Pulmonary artery endothelial cell (primary cell): ENCODE data around the gene SPOCK2. TPM values are rescaled to one million over a fixed set of nuclear protein-coding genes. Genes with fewer than 3 reads are reported as not detected.
A peak's percentile ranks its signal among the peaks of the same experiment; 100 is the strongest.

Experiments used
- DNase-seq: peaks from one replicate; pipeline ENCODE4 v3.0.0-alpha.2; 2011; ENCODE audit warnings: low read depth, low spot score
- total RNA-seq: library from RNA; depleted of rRNA; stranded (reverse); fragments of >200 nt; gene quantifications from 2 replicates; pipeline ENCODE4 v1.2.3, GENCODE V29; 2014

SPOCK2 gene
- total RNA-seq, 1 donor from 2014 or later, result 0.20 TPM

GRCh38 chr10:72011976-72012512 lies 76.3 kb downstream of the SPOCK2 start:
- DNase-seq, result no peak

GRCh38 chr10:72011468-72011867 lies 76.9 kb downstream of the SPOCK2 start:
- DNase-seq, result no peak

DNA sequence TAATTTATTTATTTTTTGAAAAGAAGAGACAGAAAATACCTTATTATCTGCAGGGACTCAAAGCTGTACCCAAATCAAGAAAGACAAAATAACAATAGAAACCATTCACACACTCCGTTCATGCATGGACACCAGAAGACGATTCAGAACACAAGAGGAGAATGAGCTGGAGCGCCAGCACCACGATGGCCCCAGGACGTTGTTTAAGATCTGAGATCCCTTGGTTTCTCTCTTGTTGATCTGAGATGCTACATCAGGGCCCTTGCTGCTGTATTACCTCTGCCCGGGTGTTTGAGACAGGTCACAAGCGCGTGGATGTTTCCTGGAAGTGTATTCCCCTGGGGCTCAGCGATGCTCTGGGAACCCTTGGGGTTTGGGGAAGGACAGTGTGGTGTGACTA lies 77.3 kb downstream of the SPOCK2 start:
- DNase-seq, result no peak

DNA sequence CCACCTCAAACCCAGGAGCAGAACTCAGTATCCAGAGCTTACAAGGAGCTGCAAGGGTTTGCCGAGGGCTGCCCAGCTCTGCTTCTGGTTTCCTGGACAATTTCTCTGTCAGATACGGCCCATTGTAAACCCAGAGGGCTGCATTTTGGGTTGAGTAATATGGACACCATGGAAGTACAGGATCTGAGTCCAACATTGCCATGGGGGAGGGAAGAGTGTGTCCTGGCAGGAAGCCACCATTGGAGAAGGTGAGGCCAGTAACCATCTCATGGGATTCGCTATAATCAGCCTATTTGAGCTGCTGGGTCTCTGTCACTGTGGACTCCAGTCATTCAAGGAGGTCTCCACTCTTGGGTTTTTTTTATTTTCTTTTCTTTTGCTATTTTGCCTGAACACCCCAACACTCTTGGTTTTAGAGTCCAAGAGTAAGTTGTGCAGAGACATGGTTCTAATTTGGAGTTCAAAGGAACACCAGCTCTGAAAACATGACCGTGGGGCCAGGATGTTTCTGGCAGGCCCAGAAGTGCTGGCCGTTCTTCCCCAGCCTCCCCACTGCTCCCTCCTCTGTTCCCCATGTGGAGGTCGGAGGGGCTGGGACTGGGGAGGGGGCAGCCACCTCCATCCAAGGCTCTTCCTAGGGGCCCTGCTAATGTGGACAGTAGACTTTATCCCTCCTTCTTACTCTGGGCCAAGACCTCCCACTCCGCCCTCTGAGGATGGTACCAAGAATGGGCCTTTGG lies 77.9 kb downstream of the SPOCK2 start:
- DNase-seq, result no peak

DNA sequence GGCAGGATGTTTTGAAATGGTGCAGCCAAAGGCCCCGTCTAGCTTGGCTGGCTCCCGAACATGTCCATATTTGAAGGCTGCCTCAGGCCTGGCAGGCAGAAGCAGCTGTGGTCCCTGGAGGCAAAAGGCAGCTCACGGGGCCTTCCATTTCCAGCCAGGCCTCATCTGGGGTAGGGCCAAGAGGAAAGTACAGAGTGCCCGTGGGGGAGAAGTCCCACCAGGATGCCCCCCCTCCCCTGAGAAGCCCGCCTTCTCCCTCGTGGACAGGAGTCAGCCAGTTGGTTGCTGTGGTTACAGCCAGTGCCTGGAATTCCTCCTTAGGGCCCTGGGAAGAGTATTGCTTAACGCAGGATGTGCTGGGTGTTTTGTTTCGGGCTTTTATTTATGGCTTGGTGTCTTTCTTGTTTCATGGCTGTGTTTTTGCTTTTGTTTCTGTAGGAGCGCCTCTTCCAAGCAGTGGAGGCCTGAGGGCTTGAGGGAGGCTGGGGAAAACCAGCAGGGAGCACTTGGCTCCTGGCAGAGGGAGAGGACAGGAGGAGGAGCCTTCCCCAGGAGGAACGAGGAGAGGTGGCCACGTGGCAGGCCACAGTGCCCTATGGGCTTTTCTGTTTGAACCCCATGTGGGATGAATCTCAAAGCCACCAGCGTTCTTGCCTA lies 78.8 kb downstream of the SPOCK2 start:
- DNase-seq, result peak; percentile 87

GRCh38 chr10:72009051-72009424 lies 79.3 kb downstream of the SPOCK2 start:
- no peak for DNase-seq

Other genes starting within 250 kb of the SPOCK2 start
- 664 and 790 TPM in 2 replicates for gene PSAP, start 237.3 kb downstream of the SPOCK2 start, total RNA-seq
- 12.9 and 16.7 TPM in 2 replicates for gene CHST3, start 124.2 kb downstream of the SPOCK2 start, total RNA-seq
- 48.9 and 59.8 TPM in 2 replicates for gene ANAPC16, start 127.5 kb upstream of the SPOCK2 start, total RNA-seq
- gene ASCC1, start 127.7 kb upstream of the SPOCK2 start, total RNA-seq, result 26.0 and 26.8 TPM in 2 replicates
- 133 and 170 TPM in 2 replicates for gene DDIT4, start 185.4 kb upstream of the SPOCK2 start, total RNA-seq